Stomach smooth muscle (tissue), 2 donors: Measurements from ENCODE around the gene CACFD1.

Experiments used
- H3K27ac ChIP-seq: one replicate; pipeline ENCODE4 v1.7.0; 2013; ENCODE audit warnings: mild to moderate bottlenecking, low read length, inconsistent platforms
- H3K27me3 ChIP-seq, 2 donors: one replicate each; pipeline ENCODE4 v1.7.0; 2013; ENCODE audit warnings: low read length in 2 of 2; ENCODE audit not compliant: insufficient read depth in 2 of 2, control insufficient read depth in 1 of 2
- H3K36me3 ChIP-seq, 2 donors: one replicate each; pipeline ENCODE4 v1.7.0; 2013; ENCODE audit warnings: low read length in 2 of 2; ENCODE audit not compliant: control insufficient read depth in 2 of 2, insufficient read depth in 2 of 2
- H3K4me1 ChIP-seq: one replicate; pipeline ENCODE4 v1.7.0; 2013; ENCODE audit warnings: low read length; ENCODE audit not compliant: control insufficient read depth, insufficient read depth
- H3K4me3 ChIP-seq, 2 donors: one replicate each; pipeline ENCODE4 v1.7.0; 2013; ENCODE audit warnings: low read length in 2 of 2
- H3K9ac ChIP-seq, 2 donors: one replicate each; pipeline ENCODE4 v1.7.0; 2013; ENCODE audit warnings: low read length in 2 of 2, mild to moderate bottlenecking in 1 of 2
- H3K9me3 ChIP-seq, 2 donors: one replicate each; pipeline ENCODE4 v1.7.0; 2013; ENCODE audit warnings: low read length in 2 of 2; ENCODE audit not compliant: control insufficient read depth in 2 of 2
- donor health status: healthy.
- donor health status: Pancreatic carcinoma.

The CACFD1 gene

GRCh38 chr9:133426011-133426410, 33.8 kb upstream of the CACFD1 start:
- H3K27ac ChIP-seq: no peak overlapping the region

DNA sequence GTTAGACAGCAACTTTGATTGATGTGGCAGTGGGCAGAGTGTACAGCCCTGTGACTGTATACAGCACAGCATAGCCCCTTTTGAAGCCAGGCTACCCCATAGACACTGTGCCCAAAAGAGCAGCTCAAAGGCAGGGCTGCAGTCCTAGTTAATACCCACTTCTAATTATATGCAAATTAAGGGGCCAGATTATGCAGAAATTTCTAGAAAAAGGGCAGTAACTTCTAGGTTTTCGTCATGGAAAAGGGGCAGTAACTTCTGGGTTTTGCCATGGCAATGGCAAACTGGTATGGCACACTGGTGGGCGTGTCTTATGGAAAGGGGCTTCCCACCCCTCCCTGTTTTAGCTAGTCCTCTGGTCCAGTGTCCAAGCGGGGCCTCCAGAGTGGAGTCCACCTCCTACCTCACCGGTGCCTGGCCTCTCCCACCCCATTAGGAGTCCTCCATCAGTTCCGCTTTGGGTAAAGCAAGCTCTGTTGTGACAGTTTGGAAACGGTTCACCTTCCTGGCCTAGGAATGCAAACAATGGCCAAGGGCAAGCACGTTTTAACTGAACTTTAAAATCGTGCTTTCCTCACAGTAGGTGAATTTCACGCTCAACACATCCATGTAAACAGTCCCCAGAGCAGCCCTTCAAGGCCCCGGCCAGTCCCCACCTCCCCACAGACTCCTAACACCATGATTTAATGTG, 32.0 kb upstream of the CACFD1 start:
- H3K9me3 ChIP-seq: no peaks in the 10 kb centered on the region
- no peaks in the 10 kb centered on the region for H3K36me3 ChIP-seq
- peaks cover 3% of the 10 kb centered on the region for H3K4me1 ChIP-seq
- no peak overlapping the region for H3K9ac ChIP-seq
- peaks cover 15 to 32% of the 10 kb centered on the region in 2 donors for H3K27me3 ChIP-seq
- H3K4me3 ChIP-seq: no peak overlapping the region
- H3K27ac ChIP-seq: no peak overlapping the region

More at GRCh38 chr9:133426011-133426410, 33.8 kb upstream of the CACFD1 start:
- H3K9ac ChIP-seq: no peak overlapping the region
- no peak overlapping the region for H3K4me3 ChIP-seq
- peaks cover 15 to 32% of the 10 kb centered on the region in 2 donors for H3K27me3 ChIP-seq
- H3K36me3 ChIP-seq: no peaks in the 10 kb centered on the region
- no peaks in the 10 kb centered on the region for H3K9me3 ChIP-seq
- H3K4me1 ChIP-seq: peaks cover 3% of the 10 kb centered on the region

DNA sequence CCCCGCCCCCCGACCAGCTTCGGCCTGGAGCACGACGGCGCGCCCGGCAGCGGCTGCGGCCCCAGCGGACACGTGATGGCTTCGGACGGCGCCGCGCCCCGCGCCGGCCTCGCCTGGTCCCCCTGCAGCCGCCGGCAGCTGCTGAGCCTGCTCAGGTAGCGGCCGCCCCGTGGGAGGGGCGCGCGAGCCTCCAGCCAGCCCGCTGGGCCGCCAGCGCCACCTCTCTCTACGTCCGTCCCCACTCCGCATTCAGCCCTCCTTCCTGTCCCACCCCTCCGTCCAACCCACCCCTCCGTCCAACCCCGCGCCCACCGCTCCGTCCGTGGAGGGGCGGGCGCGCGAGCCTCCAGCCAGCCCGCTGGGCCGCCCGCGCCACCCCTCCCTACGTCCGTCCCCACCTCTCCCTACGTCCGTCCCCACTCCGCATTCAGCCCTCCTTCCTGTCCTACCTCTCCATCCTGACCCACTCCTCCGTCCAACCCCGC, 31.1 kb upstream of the CACFD1 start:
- Histone ChIP-seq H3K36me3 (no peaks in the 10 kb centered on the region), H3K27ac (no peak overlapping the region), H3K4me3 (no peak overlapping the region), H3K9ac (no peak overlapping the region), H3K9me3 (no peaks in the 10 kb centered on the region), H3K4me1 (peaks cover 3% of the 10 kb centered on the region), H3K27me3 (peaks cover 15 to 32% of the 10 kb centered on the region in 2 donors)

DNA sequence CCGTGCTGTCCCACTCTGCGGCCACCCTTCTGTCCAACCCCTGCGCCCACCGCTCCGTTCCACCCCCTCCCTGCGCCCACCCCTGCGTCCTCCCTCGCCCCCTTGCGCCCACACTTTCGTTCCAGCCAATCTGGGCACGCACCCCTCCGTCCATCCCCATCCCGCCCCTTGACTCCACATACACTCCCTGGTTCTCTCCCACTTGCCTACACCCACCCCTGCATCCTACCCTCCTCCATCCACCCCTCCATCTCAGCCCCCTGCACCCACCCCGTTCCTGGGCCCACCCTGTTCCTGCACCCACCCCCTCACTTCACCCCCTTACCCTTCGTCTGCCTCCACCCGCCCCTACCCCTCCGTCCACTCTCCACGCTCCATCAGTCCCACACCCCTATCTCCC, 30.6 kb upstream of the CACFD1 start:
- Histone ChIP-seq H3K27ac (no peak overlapping the region), H3K4me1 (peaks cover 3% of the 10 kb centered on the region), H3K27me3 (peaks cover 15 to 29% of the 10 kb centered on the region in 2 donors), H3K36me3 (no peaks in the 10 kb centered on the region), H3K9me3 (no peaks in the 10 kb centered on the region), H3K9ac (no peak overlapping the region), H3K4me3 (no peak overlapping the region)

DNA sequence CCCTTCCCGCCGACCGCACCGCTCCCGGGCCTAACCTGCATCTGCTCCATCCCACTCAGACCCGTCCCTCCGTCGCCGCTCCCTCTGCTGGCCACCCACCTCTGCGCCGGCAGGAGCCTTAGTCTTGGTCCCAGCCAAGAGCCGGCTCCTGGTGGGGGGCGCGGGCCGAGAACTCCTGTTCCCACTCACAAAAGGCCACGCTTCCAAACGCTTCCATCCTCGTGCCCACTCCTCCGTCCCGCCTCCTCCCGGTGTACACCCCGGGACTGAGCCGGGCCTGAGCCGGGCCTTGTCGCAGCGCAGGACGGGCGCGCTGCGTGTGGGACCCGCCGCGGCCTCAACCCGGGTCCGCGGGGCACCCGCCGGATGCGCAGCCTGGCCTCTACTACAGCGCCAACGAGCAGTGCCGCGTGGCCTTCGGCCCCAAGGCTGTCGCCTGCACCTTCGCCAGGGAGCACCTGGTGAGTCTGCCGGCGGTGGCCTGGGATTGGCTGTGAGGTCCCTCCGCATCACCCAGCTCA, 30.1 kb upstream of the CACFD1 start:
- H3K9ac ChIP-seq: no peak overlapping the region
- peaks cover 15 to 29% of the 10 kb centered on the region in 2 donors for H3K27me3 ChIP-seq
- no peak overlapping the region for H3K4me3 ChIP-seq
- peaks cover 3% of the 10 kb centered on the region for H3K4me1 ChIP-seq
- H3K36me3 ChIP-seq: no peaks in the 10 kb centered on the region
- H3K9me3 ChIP-seq: no peaks in the 10 kb centered on the region
- H3K27ac ChIP-seq: no peak overlapping the region

DNA sequence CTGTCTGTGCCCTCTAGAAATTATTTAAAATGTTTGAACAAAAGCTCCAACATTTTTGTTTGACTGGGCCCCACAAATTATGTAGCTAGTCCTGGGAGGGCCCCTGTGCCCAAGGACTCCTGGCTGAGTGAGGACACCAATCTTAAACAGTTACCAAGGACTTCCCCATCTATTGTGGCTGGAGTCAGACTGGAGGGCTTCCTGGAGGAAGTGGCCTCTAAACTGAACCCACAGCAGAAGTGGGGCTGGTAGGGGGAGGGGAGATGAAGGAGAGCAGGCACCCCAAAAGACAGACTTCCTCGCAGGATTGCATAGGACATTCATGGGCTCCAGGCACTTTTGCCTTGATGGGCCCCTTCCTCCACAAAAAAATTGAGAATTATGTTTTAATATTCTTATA, 29.5 kb upstream of the CACFD1 start:
- H3K27ac ChIP-seq: no peak overlapping the region
- H3K27me3 ChIP-seq: peaks cover 15 to 27% of the 10 kb centered on the region in 2 donors
- H3K4me3 ChIP-seq: no peak overlapping the region

GRCh38 chr9:133433351-133433843, 26.4 kb upstream of the CACFD1 start:
- no peaks in the 10 kb centered on the region for H3K36me3 ChIP-seq
- H3K27me3 ChIP-seq: peaks cover 0 to 7% of the 10 kb centered on the region in 2 donors
- H3K4me3 ChIP-seq: no peak overlapping the region
- H3K9ac ChIP-seq: no peak overlapping the region
- no peaks in the 10 kb centered on the region for H3K9me3 ChIP-seq
- H3K4me1 ChIP-seq: no peaks in the 10 kb centered on the region
- no peak overlapping the region for H3K27ac ChIP-seq

More for the DNA sequence above, 29.5 kb upstream of the CACFD1 start:
- H3K36me3 ChIP-seq: no peaks in the 10 kb centered on the region
- no peaks in the 10 kb centered on the region for H3K9me3 ChIP-seq
- H3K4me1 ChIP-seq: peaks cover 3% of the 10 kb centered on the region
- H3K9ac ChIP-seq: no peak overlapping the region

GRCh38 chr9:133436681-133437080, 23.1 kb upstream of the CACFD1 start:
- Histone ChIP-seq H3K4me3 (no peak overlapping the region), H3K27me3 (no peaks in the 10 kb centered on the region), H3K9ac (no peak overlapping the region), H3K27ac (no peak overlapping the region), H3K4me1 (no peaks in the 10 kb centered on the region), H3K9me3 (no peaks in the 10 kb centered on the region), H3K36me3 (no peaks in the 10 kb centered on the region)

- H3K9me3 ChIP-seq: no peaks in the 10 kb centered on the region
- no peaks in the 10 kb centered on the region for H3K27me3 ChIP-seq
- no peak overlapping the region for H3K9ac ChIP-seq
- no peak overlapping the region for H3K4me3 ChIP-seq
- H3K27ac ChIP-seq: no peak overlapping the region
- H3K36me3 ChIP-seq: no peaks in the 10 kb centered on the region
- H3K4me1 ChIP-seq: no peaks in the 10 kb centered on the region
Measured at GRCh38 chr9:133437753-133438531, 21.8 kb upstream of the CACFD1 start.

DNA sequence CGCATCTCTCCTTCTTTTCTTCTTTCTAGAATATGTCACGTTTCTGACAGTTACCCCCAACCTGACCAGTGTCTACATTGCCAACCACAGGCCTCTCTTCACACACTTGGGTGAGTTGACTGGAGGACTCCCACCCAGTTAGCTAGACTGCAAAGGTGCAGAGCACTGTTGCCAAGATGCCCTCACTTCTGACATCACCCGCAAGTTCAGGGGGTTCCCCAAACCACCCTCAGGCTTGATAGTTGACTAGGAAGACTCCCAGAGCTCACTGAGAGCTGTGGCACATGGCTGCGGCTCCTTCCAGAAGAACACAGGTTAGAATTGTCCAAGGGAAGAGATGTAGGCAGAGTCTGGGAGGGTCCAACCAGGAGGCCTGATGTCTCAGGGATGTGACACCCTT, 20.4 kb upstream of the CACFD1 start:
- no peaks in the 10 kb centered on the region for H3K36me3 ChIP-seq
- no peaks in the 10 kb centered on the region for H3K27me3 ChIP-seq
- no peaks in the 10 kb centered on the region for H3K4me1 ChIP-seq
- no peak overlapping the region for H3K27ac ChIP-seq
- no peak overlapping the region for H3K9ac ChIP-seq
- no peaks in the 10 kb centered on the region for H3K9me3 ChIP-seq
- H3K4me3 ChIP-seq: no peak overlapping the region
